GM21381 (cell line): ENCODE results near the gene FBXW7.

Experiments
- ATAC-seq: cut with Tn5 transposase; IDR thresholded peaks from one replicate; pipeline ENCODE4 v1.9.1; 2021; ENCODE audit warnings: mild to moderate bottlenecking, moderate library complexity; ENCODE audit not compliant: unreplicated experiment

FBXW7 gene

GRCh38 chr4:152434011-152434410 lies 101.9 kb downstream of the FBXW7 start:
- ATAC-seq: no peak

- no peak for ATAC-seq
These were observed 104.1 kb downstream of the FBXW7 start for GRCh38 chr4:152431784-152432183.

- ATAC-seq: no peak
These were observed 104.6 kb downstream of the FBXW7 start for GRCh38 chr4:152431291-152431690.

- no peak for ATAC-seq
These were observed 105.4 kb downstream of the FBXW7 start for GRCh38 chr4:152430507-152430906.

GRCh38 chr4:152427981-152428380 lies 107.9 kb downstream of the FBXW7 start:
- no peak for ATAC-seq

- no peak for ATAC-seq
These were observed 110.9 kb downstream of the FBXW7 start for GRCh38 chr4:152424977-152425376.

GRCh38 chr4:152424396-152424795 lies 111.5 kb downstream of the FBXW7 start:
- no peak for ATAC-seq

GRCh38 chr4:152422817-152423320 lies 113.0 kb downstream of the FBXW7 start:
- ATAC-seq: no peak

GRCh38 chr4:152421576-152421975 lies 114.3 kb downstream of the FBXW7 start:
- ATAC-seq: no peak

GRCh38 chr4:152419809-152420208 lies 116.1 kb downstream of the FBXW7 start:
- no peak for ATAC-seq

- no peak for ATAC-seq
These were observed 118.2 kb downstream of the FBXW7 start for GRCh38 chr4:152417673-152418072.

- no peak for ATAC-seq
These were observed 119.9 kb downstream of the FBXW7 start for GRCh38 chr4:152415980-152416379.

GRCh38 chr4:152408514-152409327 lies 127.2 kb downstream of the FBXW7 start:
- ATAC-seq: no peak

- ATAC-seq: no peak
These were observed 134.5 kb downstream of the FBXW7 start for GRCh38 chr4:152401424-152401823.

- ATAC-seq: no peak
These were observed 136.6 kb downstream of the FBXW7 start for GRCh38 chr4:152399246-152399645.

- ATAC-seq: no peak
These were observed 137.8 kb downstream of the FBXW7 start for GRCh38 chr4:152398060-152398459.

- no peak for ATAC-seq
These were observed 141.1 kb downstream of the FBXW7 start for GRCh38 chr4:152394791-152395190.

GRCh38 chr4:152392079-152392478 lies 143.8 kb downstream of the FBXW7 start:
- ATAC-seq: no peak

- no peak for ATAC-seq
These were observed 145.7 kb downstream of the FBXW7 start for GRCh38 chr4:152390216-152390615.

- no peak for ATAC-seq
These were observed 146.5 kb downstream of the FBXW7 start for GRCh38 chr4:152389359-152389758.

GRCh38 chr4:152385551-152385950 lies 150.3 kb downstream of the FBXW7 start:
- ATAC-seq: no peak

GRCh38 chr4:152382057-152382785 lies 153.7 kb downstream of the FBXW7 start:
- ATAC-seq: no peak
